ENCODE data around the gene OR11H7. TPM values are rescaled to one million over a fixed set of nuclear protein-coding genes. Genes with fewer than 3 reads are reported as not detected.

The OR11H7 gene
- total RNA-seq (not detected in 2 replicates), polyA plus RNA-seq (not detected in 2 replicates), polyA minus RNA-seq (ENCODE audit: low replicate concordance) (not detected in 2 replicates)
- polyA plus RNA-seq (2012) = not detected in 2 replicates

GRCh38 chr14:20228681-20229080 is at the start of gene OR11H7:
OR11H7 (plus strand) TSS chr14:20228981.
- H2AFZ ChIP-seq (ENCODE audit: low read length) = no peak within 1 kb of the TSS
- no peaks in the 10 kb centered on the region for H3K79me2 ChIP-seq (ENCODE audit: control insufficient read depth, insufficient read depth, low read length)
- no peaks in the 10 kb centered on the region for H3K4me1 ChIP-seq (ENCODE audit: control insufficient read depth, extremely low read depth, insufficient read depth, low read length)
- H3K4me3 ChIP-seq (replicated peaks in 1 of 4; ENCODE audit: control extremely low read depth in 1 of 4, insufficient read depth in 1 of 4, low read depth in 3 of 4, low read length in 4 of 4) = no peak within 1 kb of the TSS
- H3K9ac ChIP-seq (ENCODE audit: insufficient read depth, low read length) = no peak within 1 kb of the TSS
- no peaks in the 10 kb centered on the region for H3K36me3 ChIP-seq (ENCODE audit: control insufficient read depth, insufficient read depth, low read length)
- H3K27ac ChIP-seq (ENCODE audit: insufficient read depth, low read length) = no peak within 1 kb of the TSS
- H3K27me3 ChIP-seq (ENCODE audit: control insufficient read depth, insufficient read depth, low read length) = no peaks in the 10 kb centered on the region
- H3K9me3 ChIP-seq (ENCODE audit: control insufficient read depth, insufficient read depth, low read depth, low read length) = no peaks in the 10 kb centered on the region
- no peak for DNase-seq (ENCODE audit: low read depth in 2 of 2)
- no peak within 1 kb of the TSS for H3K4me2 ChIP-seq (ENCODE audit: extremely low read depth, insufficient read depth, low read length)
- no peak for TF ChIP-seq EZH2 (IDR thresholded peaks at IDR 0.05; ENCODE audit: low read length, missing control alignments)
- TF ChIP-seq CTCF (conservative IDR thresholded peaks at IDR 0.05 in 1 of 2, IDR thresholded peaks at IDR 0.05 in 1 of 2; ENCODE audit: low read depth in 1 of 2, low read length in 2 of 2) = no peak
- H4K20me1 ChIP-seq (ENCODE audit: control insufficient read depth, extremely low read depth, insufficient read depth, low read length) = no peaks in the 10 kb centered on the region

- Histone ChIP-seq H3K27ac (ENCODE audit: insufficient read depth, low read length) (no peak overlapping the region), H3K9ac (ENCODE audit: insufficient read depth, low read length) (no peak overlapping the region), H3K36me3 (ENCODE audit: control insufficient read depth, insufficient read depth, low read length) (no peaks in the 10 kb centered on the region), H3K4me2 (ENCODE audit: extremely low read depth, insufficient read depth, low read length) (no peak overlapping the region), H3K27me3 (ENCODE audit: control insufficient read depth, insufficient read depth, low read length) (no peaks in the 10 kb centered on the region), H2AFZ (ENCODE audit: low read length) (no peak overlapping the region), H3K9me3 (ENCODE audit: control insufficient read depth, insufficient read depth, low read depth, low read length) (no peaks in the 10 kb centered on the region), H3K4me1 (ENCODE audit: control insufficient read depth, extremely low read depth, insufficient read depth, low read length) (no peaks in the 10 kb centered on the region), H3K4me3 (replicated peaks in 1 of 4; ENCODE audit: control extremely low read depth in 1 of 4, insufficient read depth in 1 of 4, low read depth in 3 of 4, low read length in 4 of 4) (no peak overlapping the region), H4K20me1 (ENCODE audit: control insufficient read depth, extremely low read depth, insufficient read depth, low read length) (no peaks in the 10 kb centered on the region), H3K79me2 (ENCODE audit: control insufficient read depth, insufficient read depth, low read length) (no peaks in the 10 kb centered on the region)
- no peak for DNase-seq (ENCODE audit: low read depth in 2 of 2)
- TF ChIP-seq EZH2 (IDR thresholded peaks at IDR 0.05; ENCODE audit: low read length, missing control alignments) (no peak), CTCF (conservative IDR thresholded peaks at IDR 0.05 in 1 of 2, IDR thresholded peaks at IDR 0.05 in 1 of 2; ENCODE audit: low read depth in 1 of 2, low read length in 2 of 2) (no peak)
Observed at GRCh38 chr14:20179218-20179617, 49.6 kb upstream of the OR11H7 start.

GRCh38 chr14:20179880-20180279 is 48.9 kb upstream of the OR11H7 start:
- no peaks in the 10 kb centered on the region for H3K79me2 ChIP-seq (ENCODE audit: control insufficient read depth, insufficient read depth, low read length)
- no peak overlapping the region for H3K4me2 ChIP-seq (ENCODE audit: extremely low read depth, insufficient read depth, low read length)
- H3K4me3 ChIP-seq (replicated peaks in 1 of 4; ENCODE audit: control extremely low read depth in 1 of 4, insufficient read depth in 1 of 4, low read depth in 3 of 4, low read length in 4 of 4) = no peak overlapping the region
- DNase-seq (ENCODE audit: low read depth in 2 of 2) = no peak
- no peaks in the 10 kb centered on the region for H3K4me1 ChIP-seq (ENCODE audit: control insufficient read depth, extremely low read depth, insufficient read depth, low read length)
- no peak overlapping the region for H3K9ac ChIP-seq (ENCODE audit: insufficient read depth, low read length)
- TF ChIP-seq EZH2 (IDR thresholded peaks at IDR 0.05; ENCODE audit: low read length, missing control alignments) = no peak
- no peak for TF ChIP-seq CTCF (conservative IDR thresholded peaks at IDR 0.05 in 1 of 2, IDR thresholded peaks at IDR 0.05 in 1 of 2; ENCODE audit: low read depth in 1 of 2, low read length in 2 of 2)
- H2AFZ ChIP-seq (ENCODE audit: low read length) = no peak overlapping the region
- no peaks in the 10 kb centered on the region for H3K36me3 ChIP-seq (ENCODE audit: control insufficient read depth, insufficient read depth, low read length)
- H3K9me3 ChIP-seq (ENCODE audit: control insufficient read depth, insufficient read depth, low read depth, low read length) = no peaks in the 10 kb centered on the region
- no peaks in the 10 kb centered on the region for H3K27me3 ChIP-seq (ENCODE audit: control insufficient read depth, insufficient read depth, low read length)
- no peaks in the 10 kb centered on the region for H4K20me1 ChIP-seq (ENCODE audit: control insufficient read depth, extremely low read depth, insufficient read depth, low read length)
- H3K27ac ChIP-seq (ENCODE audit: insufficient read depth, low read length) = no peak overlapping the region
